Stimulated activated naive CD4-positive, alpha-beta T cell treated with Interleukin-2 at 50 U/mL for 16 hours (primary cell): Measurements from ENCODE around the gene DR1.

Experiments used
- DNase-seq: peaks from one replicate; lab custom pipeline; 2025; lab: John Stamatoyannopoulos, UW

DR1 gene

DNA sequence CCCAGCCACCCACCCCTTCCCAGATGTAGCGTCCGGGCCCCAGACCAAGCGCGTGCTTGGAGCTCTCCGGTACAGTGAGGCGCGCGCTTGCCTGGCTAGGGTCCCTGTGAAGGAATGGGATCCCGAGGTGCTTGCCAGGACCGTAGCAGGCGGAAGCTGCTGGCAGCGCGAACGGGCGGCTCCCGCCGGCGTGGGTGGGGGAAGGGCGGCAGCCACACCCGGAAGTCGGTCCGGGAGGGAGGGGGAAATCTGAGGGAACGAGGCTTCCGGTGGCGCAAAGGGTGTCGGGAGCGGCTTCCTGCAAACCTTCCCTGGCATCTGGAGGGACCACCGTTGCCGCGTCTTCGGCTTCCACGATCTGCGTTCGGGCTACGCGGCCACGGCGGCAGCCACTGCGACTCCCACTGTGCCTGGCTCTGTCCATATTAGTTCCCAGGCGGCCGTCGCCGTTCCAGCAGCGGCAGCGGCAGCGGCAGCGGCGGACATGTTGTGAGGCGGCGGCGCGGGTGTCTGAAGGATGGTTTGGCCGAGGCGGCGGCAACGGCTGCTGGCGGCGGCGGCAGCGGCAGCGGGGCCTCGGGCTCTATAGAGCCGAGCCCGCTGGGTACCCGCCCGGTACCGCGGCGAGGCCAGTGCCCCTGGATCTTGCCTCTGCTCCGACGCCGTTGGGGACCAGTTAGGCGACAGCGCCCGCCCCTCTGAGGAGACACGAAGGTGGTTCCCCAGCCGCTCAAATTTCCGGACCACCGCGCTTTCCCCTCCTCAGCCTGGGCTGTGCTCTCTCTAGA lies at the start of gene DR1:
TSS of gene DR1 (plus strand) at position 275 of the 788 bp plus-strand sequence. CDS start 739 bp downstream, outside the sequence.
- DNase-seq, result peak; percentile 92

DNA sequence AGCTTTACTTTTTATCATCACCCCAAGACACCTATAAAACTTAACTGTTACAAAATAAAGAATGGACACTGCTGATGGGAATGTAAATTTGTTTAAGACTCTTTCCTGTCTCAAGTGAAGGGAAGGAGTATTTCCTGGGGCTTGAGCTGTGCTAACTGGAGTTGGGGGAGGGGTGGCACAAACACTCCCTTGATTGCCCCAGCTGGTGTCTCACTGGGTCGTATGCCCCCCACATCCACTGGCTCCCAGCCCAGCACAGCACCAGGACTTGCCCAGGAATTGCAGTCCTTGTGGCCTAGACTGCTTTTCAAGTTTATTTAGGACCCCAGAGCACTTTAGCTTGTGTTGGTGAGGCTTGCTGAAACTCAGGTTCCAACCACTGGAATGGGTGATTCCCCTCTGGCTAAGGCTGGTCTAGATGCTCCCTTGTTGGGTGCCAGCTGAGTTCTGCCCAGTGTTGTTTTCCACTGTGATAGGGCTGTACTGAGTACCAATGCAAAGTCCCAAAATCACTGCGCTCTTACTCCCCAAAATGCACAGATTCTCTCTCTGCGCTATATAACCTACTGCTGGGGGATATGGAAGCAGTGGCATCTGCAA lies 49.1 kb upstream of the DR1 start:
- no peak for DNase-seq

DNA sequence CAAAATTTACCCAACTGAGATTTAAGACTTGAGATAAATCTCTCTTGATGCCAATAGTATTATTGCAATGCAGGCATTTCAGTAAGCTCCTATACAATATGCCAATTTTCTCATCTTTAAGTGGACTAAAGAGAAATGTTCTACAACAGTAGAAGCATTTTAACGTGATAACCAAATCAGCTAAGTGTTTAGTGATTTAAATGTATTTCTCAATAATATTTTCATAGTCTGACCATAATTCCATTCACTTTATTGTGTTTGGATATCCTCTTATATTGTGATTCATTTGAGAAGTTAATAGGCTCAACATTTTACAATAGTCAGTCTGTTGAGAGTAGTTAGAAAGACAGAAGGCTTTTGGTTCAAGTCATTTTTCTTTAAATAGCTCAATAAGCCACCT lies 44.6 kb upstream of the DR1 start:
- DNase-seq, result no peak

DNA sequence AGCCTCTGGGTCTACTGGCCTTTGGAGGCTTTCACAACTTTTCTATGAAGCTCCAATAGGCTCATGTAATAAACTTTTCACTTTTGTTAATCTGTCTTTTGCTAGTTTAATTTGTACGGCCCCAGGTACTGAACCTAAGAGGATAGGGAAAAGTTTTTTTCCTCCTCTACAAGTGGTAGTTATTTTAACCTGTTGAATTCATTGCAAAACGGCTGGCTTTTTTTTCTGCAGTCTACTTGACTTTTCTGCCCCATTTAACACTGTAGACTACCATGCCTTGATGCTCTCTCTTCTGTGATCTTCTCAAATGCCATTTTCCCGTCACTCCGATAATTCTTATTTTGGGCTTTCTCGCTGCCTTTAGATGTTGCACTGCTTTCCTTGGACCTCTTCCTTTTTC lies 43.6 kb upstream of the DR1 start:
- DNase-seq, result no peak

GRCh38 chr1:93304716-93305138 lies 41.0 kb upstream of the DR1 start:
- DNase-seq, result peak; percentile 19

DNA sequence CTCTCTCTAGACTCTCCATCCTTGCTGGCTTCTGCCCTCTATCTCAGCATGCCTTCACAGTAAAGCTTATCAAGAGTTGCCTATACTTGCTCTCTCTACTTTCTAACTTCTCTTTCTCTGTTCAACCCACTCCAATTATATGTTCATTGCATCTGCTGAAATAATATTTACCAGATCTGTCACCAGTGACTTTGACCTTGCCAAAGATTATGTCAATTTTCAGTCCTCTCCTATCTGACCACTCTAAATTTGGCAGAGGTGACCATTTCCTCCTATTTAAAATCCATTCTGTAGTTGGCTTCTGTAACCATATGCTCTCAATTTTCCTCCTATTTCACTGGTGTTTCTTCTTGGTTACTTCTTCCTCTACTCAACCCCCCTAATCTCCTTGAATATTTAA lies 38.8 kb upstream of the DR1 start:
- DNase-seq, result no peak

GRCh38 chr1:93313026-93313425 lies 32.7 kb upstream of the DR1 start:
- no peak for DNase-seq

DNA sequence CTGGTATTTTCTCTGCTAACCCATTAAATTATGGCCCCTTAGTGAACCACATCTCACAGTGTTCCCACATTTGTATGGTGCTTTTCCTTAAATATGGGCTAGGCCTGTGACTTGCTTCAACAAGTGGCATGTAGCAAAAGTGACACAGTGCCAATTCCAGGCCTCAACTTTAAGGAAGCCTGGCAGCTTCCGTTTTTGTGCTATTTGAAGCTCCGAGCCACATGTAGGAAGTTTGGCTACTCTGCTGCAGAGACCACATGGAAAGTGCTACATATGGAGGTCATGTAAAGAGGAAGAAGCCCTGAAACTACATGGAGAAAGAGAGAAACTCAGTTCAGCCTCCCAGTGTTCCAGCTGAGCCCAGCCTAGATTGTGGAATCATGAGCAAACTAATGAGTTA lies 28.5 kb upstream of the DR1 start:
- no peak for DNase-seq

GRCh38 chr1:93317943-93318342 lies 27.8 kb upstream of the DR1 start:
- no peak for DNase-seq

DNA sequence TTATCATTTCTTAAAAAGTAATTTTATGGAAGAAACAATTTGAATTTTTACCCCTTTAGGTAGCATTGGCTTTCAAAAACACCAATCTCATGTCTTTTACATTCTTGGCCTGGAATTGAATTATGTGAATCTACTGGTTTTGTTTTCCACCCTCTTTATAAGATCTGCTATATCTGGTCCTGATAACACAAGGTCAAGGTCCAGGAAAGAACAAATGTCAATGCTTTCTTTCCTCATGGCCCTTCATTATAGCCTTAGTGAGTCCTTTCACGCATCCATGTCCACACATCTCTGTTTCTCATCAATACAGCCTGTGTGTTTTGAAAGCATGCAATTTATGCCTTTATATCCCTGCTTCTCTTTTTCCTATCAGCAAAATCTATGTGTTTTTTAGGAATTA lies 24.0 kb upstream of the DR1 start:
- DNase-seq, result no peak

- DNase-seq, result no peak
Measured at GRCh38 chr1:93322349-93322748, 23.4 kb upstream of the DR1 start.

DNA sequence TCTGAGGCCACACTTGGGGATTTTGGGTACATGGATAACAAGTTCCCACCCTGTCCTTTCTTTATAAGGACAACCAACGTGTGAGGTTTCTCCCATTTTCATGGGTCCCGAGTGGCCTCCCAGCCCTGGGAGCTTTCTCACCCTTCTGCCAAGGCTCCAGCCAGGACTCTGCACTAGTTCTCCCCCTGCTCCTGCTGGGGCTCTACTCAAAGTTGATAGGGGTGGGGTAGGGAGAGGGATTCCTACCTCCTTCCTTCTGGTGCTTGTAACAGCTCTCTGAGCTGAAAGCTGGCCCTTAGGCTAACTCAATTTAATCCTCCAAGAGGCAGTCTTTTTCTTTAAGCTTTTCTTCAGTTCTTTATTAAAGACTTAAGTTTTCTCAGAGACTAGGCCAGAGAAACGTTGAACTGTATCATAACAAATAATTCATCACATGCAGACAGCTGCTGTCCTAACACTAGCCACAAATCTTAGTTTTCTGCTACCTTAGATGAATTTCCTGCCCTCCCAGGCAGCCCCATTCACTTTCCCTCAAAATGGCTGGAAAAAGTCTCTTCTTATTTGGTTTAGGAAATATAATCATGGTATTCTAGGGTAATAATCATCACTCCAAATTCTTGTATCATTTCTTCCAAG lies 22.4 kb upstream of the DR1 start:
- DNase-seq, result no peak

GRCh38 chr1:93324486-93325464 lies 20.9 kb upstream of the DR1 start:
- DNase-seq, result no peak

DNA sequence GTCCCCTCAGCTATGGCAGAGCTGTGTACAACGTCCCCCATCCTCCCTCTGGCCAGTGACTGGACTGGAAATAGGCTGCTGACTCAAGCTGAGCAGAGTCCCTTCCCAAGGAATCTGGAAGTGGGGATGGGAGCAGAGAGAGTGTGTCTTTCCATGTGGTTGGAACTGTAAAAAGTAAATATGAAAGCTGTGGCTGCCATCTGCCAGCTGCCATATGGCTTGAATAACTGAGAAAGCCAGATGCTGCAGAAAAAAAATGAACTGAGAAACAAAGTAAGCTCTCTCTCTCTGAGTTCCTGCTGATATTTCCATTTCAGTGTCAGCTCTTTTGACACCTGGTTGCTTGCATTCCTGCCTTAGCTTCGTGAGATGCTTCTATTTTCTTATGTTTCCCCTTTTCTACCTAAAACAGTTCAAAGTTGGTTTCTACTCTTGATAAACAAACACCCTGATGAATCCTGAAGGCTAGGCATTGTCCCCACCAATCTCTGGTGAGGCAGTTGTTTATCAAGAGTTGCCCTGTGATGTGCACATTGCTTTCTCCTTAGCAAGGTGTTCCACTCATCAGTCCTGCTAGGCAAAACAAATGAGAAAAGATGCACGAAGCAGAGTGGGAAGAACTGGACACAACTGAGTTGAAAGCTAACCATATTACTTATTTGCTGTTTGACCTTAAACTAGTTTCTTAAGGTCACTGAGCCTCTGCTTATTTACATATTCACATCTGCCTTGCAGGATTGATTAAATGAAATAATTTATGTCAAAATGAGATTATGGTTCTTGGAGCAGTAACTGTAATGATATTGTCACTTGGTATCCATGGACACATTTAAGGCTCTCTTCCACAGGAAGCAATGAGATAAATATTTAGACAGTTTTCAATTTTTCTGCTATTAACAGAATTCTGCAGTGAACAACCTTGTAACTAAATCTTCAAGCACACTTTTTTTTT lies 16.6 kb upstream of the DR1 start:
- DNase-seq, result no peak

DNA sequence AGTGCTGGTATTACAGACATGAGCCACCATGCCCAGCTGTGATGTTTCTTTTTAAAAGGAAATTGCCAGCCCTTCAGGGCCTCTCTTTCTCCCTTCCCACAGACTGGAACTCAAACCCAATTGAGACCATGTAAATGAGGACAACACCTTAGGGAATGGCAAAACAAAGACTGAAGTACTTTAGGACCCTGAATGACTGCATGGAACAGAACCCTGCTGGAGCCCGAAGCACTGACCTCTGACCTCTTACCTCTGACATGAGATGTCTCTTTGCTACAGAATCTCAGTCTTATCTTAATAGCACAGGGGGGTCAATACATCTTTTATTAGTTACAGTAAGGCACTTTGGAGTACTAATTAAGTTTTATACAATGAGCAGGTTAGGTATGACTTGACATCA lies 15.5 kb upstream of the DR1 start:
- no peak for DNase-seq

DNA sequence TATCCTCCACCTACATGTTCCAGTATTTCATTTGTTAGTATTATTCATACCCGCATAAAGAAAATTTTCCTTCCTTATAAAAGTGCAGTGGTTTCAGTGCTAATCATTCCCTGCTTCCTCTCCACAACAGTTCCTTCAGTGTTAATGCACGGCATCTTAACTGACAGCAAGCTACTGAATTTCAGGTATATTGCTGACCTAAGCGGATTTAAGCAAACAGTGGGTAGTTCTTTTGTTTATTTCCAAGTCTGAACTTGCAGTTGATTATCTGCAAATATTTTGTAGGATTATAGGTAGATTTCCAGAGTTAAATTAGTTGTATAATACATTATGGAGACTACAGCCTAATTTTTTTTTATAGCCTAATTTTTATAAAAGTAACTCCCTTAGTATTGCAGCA lies 15.1 kb upstream of the DR1 start:
- DNase-seq, result no peak

DNA sequence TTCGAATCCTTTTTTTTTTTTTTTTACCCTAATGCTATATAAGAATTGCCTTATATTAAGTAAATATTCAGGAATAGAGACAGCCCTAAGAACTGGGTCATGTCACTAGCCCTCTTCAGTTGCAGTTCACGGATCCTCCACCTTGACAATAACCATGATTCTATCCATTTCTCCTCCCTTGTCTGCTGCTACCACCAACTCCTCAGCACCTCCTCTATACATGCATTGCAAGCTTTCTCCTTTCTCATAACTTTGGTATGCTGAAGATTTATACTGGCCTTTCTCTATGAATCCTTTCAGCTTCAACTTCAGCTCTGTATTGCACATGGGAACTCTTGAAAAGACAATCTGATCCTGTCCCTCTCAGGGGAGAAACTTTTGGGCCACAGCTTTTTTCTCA lies 14.3 kb upstream of the DR1 start:
- DNase-seq, result no peak

GRCh38 chr1:93332368-93332767 lies 13.3 kb upstream of the DR1 start:
- DNase-seq, result no peak

DNA sequence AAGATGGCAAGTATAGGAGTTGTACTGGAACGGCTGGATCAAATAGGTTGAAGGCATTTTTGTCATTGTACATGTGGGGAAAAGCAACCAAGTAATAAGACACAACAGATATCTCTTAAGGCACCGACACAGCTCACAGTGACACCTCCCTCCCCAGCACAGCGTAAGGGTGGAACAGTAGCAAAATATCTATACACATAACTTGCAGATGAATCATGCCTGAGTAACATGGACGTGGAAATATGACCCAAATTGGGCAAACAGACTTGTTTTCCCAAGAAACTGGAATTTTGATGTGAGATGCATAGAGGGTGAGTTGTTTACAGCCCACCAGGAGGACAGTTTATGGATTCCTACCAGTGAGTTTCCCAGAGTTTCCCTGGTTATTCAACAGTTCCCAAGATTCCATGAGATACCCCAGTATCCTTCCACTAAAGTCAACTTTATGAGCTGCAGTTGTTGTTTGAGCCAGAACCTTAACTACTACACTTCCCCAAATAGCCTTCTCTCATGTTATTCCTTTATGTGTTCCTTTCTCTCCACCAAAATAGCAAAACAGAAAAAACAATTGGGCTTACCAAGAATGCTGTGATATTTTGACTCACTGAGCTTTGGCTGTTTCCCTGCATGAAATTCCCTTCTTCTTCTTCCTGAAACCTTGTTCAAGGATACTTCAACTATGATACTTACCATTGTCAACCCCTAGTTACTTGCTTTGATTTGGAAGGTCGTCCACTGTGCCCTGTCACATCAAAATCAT lies 7.1 kb upstream of the DR1 start:
- DNase-seq, result no peak

GRCh38 chr1:93339171-93339697 lies 6.5 kb upstream of the DR1 start:
- no peak for DNase-seq
